Neural cell (in vitro differentiated cells): Measurements from ENCODE around the gene IL21R.

Experiments
- CTCF ChIP-seq: fragments of 450-650 bp; IDR thresholded peaks from 2 replicates; pipeline ENCODE4 v1.5.1; 2014; ENCODE audit warnings: antibody characterized with exemption, mild to moderate bottlenecking, moderate library complexity; ENCODE audit not compliant: poor library complexity, severe bottlenecking
- EP300 ChIP-seq: fragments of 450-650 bp; conservative IDR thresholded peaks from 2 replicates; pipeline ENCODE4 v1.6.1; 2014; ENCODE audit warnings: antibody characterized with exemption, mild to moderate bottlenecking, moderate library complexity; ENCODE audit not compliant: poor library complexity, severe bottlenecking
- EZH2 ChIP-seq: fragments of 200-600, 300-800 bp; shearing (Covaris generic), sonication (generic); IDR thresholded peaks from 2 replicates; pipeline ENCODE4 v1.6.1; 2014; ENCODE audit warnings: antibody characterized with exemption, low read length, borderline replicate concordance, mild to moderate bottlenecking; ENCODE audit not compliant: insufficient read depth, poor library complexity, severe bottlenecking
- POLR2AphosphoS5 ChIP-seq: IDR thresholded peaks from 2 replicates; pipeline ENCODE4 v1.6.1; 2012
- REST ChIP-seq: IDR thresholded peaks from 2 replicates; pipeline ENCODE4 v1.6.1; 2012; ENCODE audit warnings: borderline replicate concordance

GRCh38 chr16:27498916-27499658 lies 97.1 kb downstream of the IL21R start:
- TF ChIP-seq POLR2AphosphoS5: no peak
- no peak for TF ChIP-seq CTCF
- TF ChIP-seq EZH2: no peak
- no peak for TF ChIP-seq REST
- TF ChIP-seq EP300: no peak
